Measurements from ENCODE around the gene MRNIP.

MRNIP gene

GRCh38 chr5:179797741-179798140 is 60.9 kb downstream of the MRNIP start:
- Histone ChIP-seq H3F3A (ENCODE audit: insufficient read depth, low read length) (no peaks in the 10 kb centered on the region), H3K9me2 (ENCODE audit: low read depth, low read length) (no peaks in the 10 kb centered on the region), H4K20me1 (ENCODE audit: insufficient read depth, low read length) (no peaks in the 10 kb centered on the region), H3K9me3 (ENCODE audit: low read length) (no peaks in the 10 kb centered on the region), H3K4me2 (ENCODE audit: low read length) (no peak overlapping the region), H3K79me2 (ENCODE audit: insufficient read depth, low read length) (no peaks in the 10 kb centered on the region), H3K27me3 (ENCODE audit: insufficient read depth, low read length) (no peaks in the 10 kb centered on the region), H3K9ac (ENCODE audit: low read length) (no peak overlapping the region), H3K27ac (ENCODE audit: low read depth, low read length, poor library complexity, severe bottlenecking) (no peak overlapping the region), H3K4me3 (ENCODE audit: low read depth, low read length, poor library complexity, severe bottlenecking) (no peak overlapping the region), H3K4me1 (ENCODE audit: insufficient read depth, low read length, severe bottlenecking) (peaks cover 21% of the 10 kb centered on the region), H2AFZ (ENCODE audit: low read length) (no peak overlapping the region), H3K36me3 (ENCODE audit: insufficient read depth, low read length) (peaks cover 5% of the 10 kb centered on the region)
- no peak for TF ChIP-seq EZH2 (IDR thresholded peaks at IDR 0.05; ENCODE audit: borderline replicate concordance, low read length)

- TF ChIP-seq EZH2 (IDR thresholded peaks at IDR 0.05; ENCODE audit: borderline replicate concordance, low read length): no peak
- no peaks in the 10 kb centered on the region for H4K20me1 ChIP-seq (ENCODE audit: insufficient read depth, low read length)
- no peaks in the 10 kb centered on the region for H3K9me3 ChIP-seq (ENCODE audit: low read length)
- H2AFZ ChIP-seq (ENCODE audit: low read length): no peak overlapping the region
- H3K36me3 ChIP-seq (ENCODE audit: insufficient read depth, low read length): peaks cover 5% of the 10 kb centered on the region
- peak overlapping the region; percentile 64; the same call in 1 of the 2 replicates for H3K9ac ChIP-seq (ENCODE audit: low read length)
- H3K27me3 ChIP-seq (ENCODE audit: insufficient read depth, low read length): no peaks in the 10 kb centered on the region
- no peaks in the 10 kb centered on the region for H3F3A ChIP-seq (ENCODE audit: insufficient read depth, low read length)
- H3K79me2 ChIP-seq (ENCODE audit: insufficient read depth, low read length): no peaks in the 10 kb centered on the region
- peak overlapping the region; percentile 62 for H3K4me3 ChIP-seq (ENCODE audit: low read depth, low read length, poor library complexity, severe bottlenecking)
- H3K4me1 ChIP-seq (ENCODE audit: insufficient read depth, low read length, severe bottlenecking): peaks cover 21% of the 10 kb centered on the region
- H3K27ac ChIP-seq (ENCODE audit: low read depth, low read length, poor library complexity, severe bottlenecking): no peak overlapping the region
- H3K4me2 ChIP-seq (ENCODE audit: low read length): peak overlapping the region; percentile 72
- H3K9me2 ChIP-seq (ENCODE audit: low read depth, low read length): no peaks in the 10 kb centered on the region
These were observed 61.6 kb downstream of the MRNIP start for GRCh38 chr5:179796877-179797608.

- Histone ChIP-seq H3K4me1 (ENCODE audit: insufficient read depth, low read length, severe bottlenecking) (peaks cover 21% of the 10 kb centered on the region), H3K27me3 (ENCODE audit: insufficient read depth, low read length) (no peaks in the 10 kb centered on the region), H3K4me2 (ENCODE audit: low read length) (peak overlapping the region; percentile 72), H3K27ac (ENCODE audit: low read depth, low read length, poor library complexity, severe bottlenecking) (no peak overlapping the region), H3K4me3 (ENCODE audit: low read depth, low read length, poor library complexity, severe bottlenecking) (peak overlapping the region; percentile 62), H3K9me2 (ENCODE audit: low read depth, low read length) (no peaks in the 10 kb centered on the region), H2AFZ (ENCODE audit: low read length) (no peak overlapping the region), H3K9me3 (ENCODE audit: low read length) (no peaks in the 10 kb centered on the region), H3K9ac (ENCODE audit: low read length) (peak overlapping the region; percentile 64), H4K20me1 (ENCODE audit: insufficient read depth, low read length) (no peaks in the 10 kb centered on the region), H3K79me2 (ENCODE audit: insufficient read depth, low read length) (no peaks in the 10 kb centered on the region), H3K36me3 (ENCODE audit: insufficient read depth, low read length) (peaks cover 5% of the 10 kb centered on the region), H3F3A (ENCODE audit: insufficient read depth, low read length) (no peaks in the 10 kb centered on the region)
- TF ChIP-seq CTCF (IDR thresholded peaks at IDR 0.05; ENCODE audit: low read length): peak; percentile 64
- no peak for TF ChIP-seq EZH2 (IDR thresholded peaks at IDR 0.05; ENCODE audit: borderline replicate concordance, low read length)
These were observed 62.5 kb downstream of the MRNIP start for GRCh38 chr5:179795863-179796833.

All from OCI-LY1 (cell line).